ENCODE measurements around the gene TBX21.

Gene TBX21

DNA sequence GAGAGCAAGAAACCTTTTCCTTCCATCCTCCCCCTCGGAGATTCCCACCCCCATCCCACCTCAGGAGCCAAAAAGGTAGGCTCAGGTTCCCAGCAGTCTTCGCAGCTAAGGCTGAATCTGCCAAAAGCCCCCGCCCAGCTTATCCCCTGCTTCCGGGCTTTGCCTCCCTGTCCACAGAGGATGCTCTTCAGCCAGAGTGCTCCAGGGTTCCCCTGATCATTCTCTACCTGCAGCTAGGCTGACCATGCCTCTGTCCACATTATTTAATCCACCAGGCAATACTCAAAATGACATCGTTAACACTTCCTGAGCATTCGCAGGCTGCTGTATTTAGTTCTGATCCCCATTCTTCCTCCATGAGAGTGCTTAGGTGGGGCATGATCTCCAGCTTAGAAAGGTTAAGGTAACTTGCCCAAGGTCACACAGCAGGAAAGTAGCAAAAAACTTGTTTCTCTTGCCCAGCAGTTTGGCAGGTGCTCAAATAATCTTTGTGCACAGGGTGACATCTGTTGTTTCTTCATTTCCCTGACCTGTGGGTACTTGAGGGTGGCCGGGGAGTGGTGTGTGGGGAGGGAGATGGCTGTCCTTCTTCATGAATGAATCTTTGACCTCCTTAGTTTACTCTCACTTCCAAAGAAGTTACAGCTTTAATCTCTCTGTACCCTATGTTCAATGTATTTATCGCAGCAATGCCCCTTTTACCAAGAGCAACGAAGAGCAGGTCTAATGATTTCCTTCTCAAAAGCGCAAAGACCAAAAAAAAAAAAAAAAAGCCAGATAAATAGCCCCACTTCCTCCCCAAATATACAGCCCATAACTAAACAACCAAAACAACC is 39.9 kb upstream of the TBX21 start:
- TF ChIP-seq POLR2AphosphoS5 (IDR thresholded peaks at IDR 0.05; ENCODE audit: low read depth, low read length), result no peak
- TF ChIP-seq SIN3A (IDR thresholded peaks at IDR 0.05; ENCODE audit: borderline replicate concordance, insufficient read depth, low read length), result no peak
- TF ChIP-seq, protein P1, sequence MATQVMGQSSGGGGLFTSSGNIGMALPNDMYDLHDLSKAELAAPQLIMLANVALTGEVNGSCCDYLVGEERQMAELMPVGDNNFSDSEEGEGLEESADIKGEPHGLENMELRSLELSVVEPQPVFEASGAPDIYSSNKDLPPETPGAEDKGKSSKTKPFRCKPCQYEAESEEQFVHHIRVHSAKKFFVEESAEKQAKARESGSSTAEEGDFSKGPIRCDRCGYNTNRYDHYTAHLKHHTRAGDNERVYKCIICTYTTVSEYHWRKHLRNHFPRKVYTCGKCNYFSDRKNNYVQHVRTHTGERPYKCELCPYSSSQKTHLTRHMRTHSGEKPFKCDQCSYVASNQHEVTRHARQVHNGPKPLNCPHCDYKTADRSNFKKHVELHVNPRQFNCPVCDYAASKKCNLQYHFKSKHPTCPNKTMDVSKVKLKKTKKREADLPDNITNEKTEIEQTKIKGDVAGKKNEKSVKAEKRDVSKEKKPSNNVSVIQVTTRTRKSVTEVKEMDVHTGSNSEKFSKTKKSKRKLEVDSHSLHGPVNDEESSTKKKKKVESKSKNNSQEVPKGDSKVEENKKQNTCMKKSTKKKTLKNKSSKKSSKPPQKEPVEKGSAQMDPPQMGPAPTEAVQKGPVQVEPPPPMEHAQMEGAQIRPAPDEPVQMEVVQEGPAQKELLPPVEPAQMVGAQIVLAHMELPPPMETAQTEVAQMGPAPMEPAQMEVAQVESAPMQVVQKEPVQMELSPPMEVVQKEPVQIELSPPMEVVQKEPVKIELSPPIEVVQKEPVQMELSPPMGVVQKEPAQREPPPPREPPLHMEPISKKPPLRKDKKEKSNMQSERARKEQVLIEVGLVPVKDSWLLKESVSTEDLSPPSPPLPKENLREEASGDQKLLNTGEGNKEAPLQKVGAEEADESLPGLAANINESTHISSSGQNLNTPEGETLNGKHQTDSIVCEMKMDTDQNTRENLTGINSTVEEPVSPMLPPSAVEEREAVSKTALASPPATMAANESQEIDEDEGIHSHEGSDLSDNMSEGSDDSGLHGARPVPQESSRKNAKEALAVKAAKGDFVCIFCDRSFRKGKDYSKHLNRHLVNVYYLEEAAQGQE (IDR thresholded peaks at IDR 0.05; ENCODE audit: insufficient read depth in 1 of 2, low read depth in 2 of 2, low read length in 2 of 2), result no peak
- TF ChIP-seq TAF1 (IDR thresholded peaks at IDR 0.05; ENCODE audit: borderline replicate concordance, insufficient read depth, low read length), result no peak
- no peak for TF ChIP-seq FOXP2 (optimal IDR thresholded peaks at IDR 0.05; ENCODE audit: borderline replicate concordance, extremely low read depth, extremely low read length, insufficient read depth)

DNA sequence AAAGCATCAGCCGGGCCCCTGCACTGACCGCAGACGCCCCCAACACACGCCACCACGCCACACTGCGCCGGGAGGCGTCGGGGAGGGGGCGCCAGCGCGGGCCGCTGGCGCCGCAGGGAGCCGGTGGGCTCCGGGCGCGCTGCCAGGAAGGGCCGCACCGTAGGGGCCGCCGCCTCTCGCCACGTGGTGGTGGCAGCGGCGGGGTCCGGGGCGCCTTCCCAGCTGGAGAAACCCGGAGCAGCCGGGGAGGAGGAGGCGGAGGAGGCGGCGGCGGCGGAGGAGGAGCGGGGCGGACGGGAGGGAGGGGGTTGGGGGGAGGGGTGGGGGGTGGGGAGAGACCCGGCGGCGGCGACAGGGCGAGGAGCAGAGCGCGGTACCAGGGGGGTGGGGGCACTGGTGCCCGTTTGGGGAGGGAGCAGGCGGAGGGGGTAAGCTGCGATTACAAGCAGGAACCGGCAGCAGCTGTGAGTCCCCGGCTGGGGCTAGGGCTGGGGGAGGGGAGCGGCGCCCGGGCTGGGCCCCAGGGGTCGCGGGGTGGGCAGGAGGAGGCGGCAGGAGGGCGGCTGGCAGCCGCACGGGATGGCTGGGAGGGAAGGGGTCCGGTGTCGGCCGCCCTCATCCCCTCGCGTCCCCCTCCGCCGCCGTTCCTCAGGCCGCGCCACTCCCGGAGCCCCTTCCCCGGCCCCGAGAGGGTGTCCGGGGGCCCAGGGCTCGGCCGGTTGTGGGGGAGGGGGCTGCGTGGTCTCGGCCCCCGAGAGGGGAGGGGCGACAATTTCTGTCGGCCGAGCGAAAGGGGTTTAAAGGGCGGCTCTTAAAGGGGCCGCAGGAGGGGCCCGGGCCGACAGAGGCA is 39.1 kb upstream of the TBX21 start, which contains the start of gene TBKBP1:
Gene TBKBP1 (plus strand): TSS at position 431 of the 850 bp plus-strand sequence. CDS start 1,952 bp downstream, outside the sequence.
- TF ChIP-seq, protein P1 (IDR thresholded peaks at IDR 0.05; ENCODE audit: insufficient read depth in 1 of 2, low read depth in 2 of 2, low read length in 2 of 2), result no peak
- TF ChIP-seq FOXP2 (optimal IDR thresholded peaks at IDR 0.05; ENCODE audit: borderline replicate concordance, extremely low read depth, extremely low read length, insufficient read depth) (peak; percentile 44), TAF1 (IDR thresholded peaks at IDR 0.05; ENCODE audit: borderline replicate concordance, insufficient read depth, low read length) (no peak), POLR2AphosphoS5 (IDR thresholded peaks at IDR 0.05; ENCODE audit: low read depth, low read length) (no peak; the same call in none of the 2 replicates), SIN3A (IDR thresholded peaks at IDR 0.05; ENCODE audit: borderline replicate concordance, insufficient read depth, low read length) (0 out of 2 replicates have a peak, but pooled peaks have one; percentile 48)

DNA sequence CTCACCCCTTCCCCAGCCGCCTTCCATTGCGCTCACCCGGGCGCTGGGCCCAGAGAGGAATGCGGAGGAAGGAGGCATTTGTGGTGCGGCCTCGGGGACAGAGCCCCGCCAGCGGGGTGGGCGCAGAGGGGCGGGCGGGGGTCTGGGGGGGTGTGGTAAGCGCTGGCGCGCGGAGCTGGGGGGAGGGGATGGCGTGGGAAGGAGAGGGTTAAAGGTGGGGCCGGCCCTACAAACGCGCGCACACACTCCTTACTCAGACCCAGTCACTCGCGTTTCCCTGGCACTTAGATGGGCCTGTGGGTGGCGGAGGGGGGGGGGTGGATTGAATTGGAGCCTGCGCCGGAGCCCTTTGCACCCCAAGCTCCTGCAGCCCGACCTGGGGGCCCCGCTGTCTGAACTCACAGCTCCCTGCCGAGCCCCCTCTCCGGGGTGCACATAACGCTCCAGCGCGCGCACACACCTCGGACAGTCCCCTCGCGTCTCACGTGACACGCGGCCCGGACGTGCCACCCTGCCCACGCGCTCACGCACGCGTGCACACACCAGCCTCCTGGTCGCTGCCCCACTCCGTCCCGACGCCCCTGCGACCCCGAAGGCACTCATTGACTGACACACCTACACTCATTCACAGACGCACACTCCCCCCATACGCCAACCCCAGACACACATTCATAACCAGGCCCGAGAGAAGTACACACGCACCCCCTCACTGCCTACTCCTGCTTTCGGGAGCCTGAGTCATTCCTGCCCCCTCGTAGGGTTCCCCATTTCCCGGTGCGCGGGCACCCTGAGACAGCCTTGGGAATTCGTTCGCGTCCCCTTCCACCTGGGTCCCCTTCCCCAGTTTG is 38.2 kb upstream of the TBX21 start:
- TF ChIP-seq FOXP2 (optimal IDR thresholded peaks at IDR 0.05; ENCODE audit: borderline replicate concordance, extremely low read depth, extremely low read length, insufficient read depth) (peak; percentile 12), POLR2AphosphoS5 (IDR thresholded peaks at IDR 0.05; ENCODE audit: low read depth, low read length) (no peak)

DNA sequence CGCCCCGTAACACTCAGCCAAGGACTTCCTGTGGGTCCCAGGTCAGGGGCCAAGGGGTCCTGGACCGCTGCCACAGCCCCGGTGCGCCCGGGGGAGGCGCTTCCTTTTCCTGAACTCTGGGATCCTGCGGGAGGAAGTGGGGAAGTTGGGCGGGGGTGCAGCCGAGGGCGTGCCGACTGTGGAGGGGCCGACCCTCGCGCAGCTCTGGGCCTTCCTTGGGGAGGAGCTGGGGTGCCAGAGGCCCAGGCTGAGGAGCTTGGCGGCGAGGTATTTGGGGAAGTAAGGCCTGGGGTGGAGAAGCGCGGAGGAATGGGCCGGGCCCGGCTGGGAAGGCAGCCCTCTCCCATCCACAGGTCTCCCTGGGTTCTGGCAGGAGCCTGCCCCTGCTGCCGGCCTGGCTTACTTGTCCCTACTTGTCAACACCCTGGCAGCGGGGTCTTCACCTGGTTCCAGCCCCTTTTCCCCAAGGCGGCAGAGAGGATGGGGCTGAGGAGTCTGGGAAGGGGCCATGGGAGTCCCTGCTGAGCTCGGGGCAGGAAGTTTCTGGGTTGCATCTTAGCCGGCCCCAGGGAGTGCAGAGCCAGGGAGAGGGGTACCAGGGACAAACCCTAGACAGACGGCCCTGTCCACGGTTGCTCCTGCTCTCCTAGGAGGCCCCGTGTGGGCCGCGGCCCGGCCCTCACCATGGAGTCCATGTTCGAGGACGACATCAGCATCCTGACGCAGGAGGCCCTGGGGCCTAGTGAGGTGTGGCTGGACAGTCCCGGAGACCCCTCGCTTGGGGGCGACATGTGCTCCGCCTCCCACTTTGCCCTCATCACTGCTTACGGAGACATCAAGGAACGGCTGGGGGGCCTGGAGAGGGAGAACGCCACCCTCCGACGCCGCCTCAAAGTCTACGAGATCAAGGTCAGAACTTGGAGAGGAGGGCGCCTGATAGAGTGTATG is 37.3 kb upstream of the TBX21 start:
- TF ChIP-seq POLR2AphosphoS5 (IDR thresholded peaks at IDR 0.05; ENCODE audit: low read depth, low read length), result no peak
- no peak for TF ChIP-seq FOXP2 (optimal IDR thresholded peaks at IDR 0.05; ENCODE audit: borderline replicate concordance, extremely low read depth, extremely low read length, insufficient read depth)
- no peak for TF ChIP-seq SIN3A (IDR thresholded peaks at IDR 0.05; ENCODE audit: borderline replicate concordance, insufficient read depth, low read length)
- no peak for TF ChIP-seq TAF1 (IDR thresholded peaks at IDR 0.05; ENCODE audit: borderline replicate concordance, insufficient read depth, low read length)
- TF ChIP-seq, protein P1 (IDR thresholded peaks at IDR 0.05; ENCODE audit: insufficient read depth in 1 of 2, low read depth in 2 of 2, low read length in 2 of 2), result no peak
